ENCODE measurements around the gene ZIC1. TPM values are rescaled to one million over a fixed set of nuclear protein-coding genes. Genes with fewer than 3 reads are reported as not detected.

The ZIC1 gene
- total RNA-seq, 2 donors from 2014 or later = not detected

DNA sequence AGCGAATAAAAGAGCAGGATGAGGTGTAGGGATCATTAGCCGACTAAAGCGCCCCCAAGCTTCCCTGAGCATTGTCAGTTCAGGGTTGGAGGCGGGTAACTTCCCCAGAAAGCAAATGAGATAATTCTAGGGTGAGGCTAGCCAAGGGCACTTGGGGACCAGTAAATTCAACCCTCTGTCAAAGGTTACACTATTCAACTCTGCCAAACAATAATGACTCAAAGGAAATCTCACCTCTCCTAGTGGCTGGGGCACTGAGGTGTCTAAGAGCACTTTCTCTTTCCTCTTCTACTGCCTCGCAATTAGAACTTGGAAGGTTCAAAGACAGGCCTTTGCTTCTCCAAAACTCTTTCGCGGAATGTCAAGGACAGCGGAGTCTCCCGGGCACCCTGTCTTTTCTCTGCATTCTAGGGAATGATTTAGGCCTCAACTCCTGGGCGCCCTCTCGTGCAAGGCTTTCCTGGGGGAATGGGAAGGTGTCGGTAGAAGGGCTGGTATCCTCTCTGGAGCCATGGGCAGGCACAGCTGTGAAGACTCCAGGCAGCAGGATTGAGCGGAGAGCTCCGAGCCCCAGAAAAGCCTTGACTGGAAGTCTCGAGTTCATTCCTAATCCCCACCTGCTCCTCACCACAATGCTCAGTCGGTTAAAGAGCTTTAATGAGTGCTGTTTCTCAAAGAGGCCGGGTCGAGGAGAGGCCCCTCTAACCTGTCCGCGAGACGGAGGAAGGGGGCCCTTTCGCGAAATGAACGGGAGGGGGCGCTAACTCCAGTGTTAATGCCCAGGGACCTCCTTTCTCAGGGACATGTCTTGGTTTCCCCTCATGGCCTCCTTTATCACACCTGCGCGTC is 24.7 kb upstream of the ZIC1 start:
- DNase-seq (no peak), ATAC-seq (no peak)
- TF ChIP-seq CTCF (IDR thresholded peaks at IDR 0.05) = no peak
- TF ChIP-seq POLR2A (IDR thresholded peaks at IDR 0.05) = no peak
- no peak overlapping the region for H3K27ac ChIP-seq
- no peak overlapping the region for H3K4me3 ChIP-seq
- no peaks in the 10 kb centered on the region for H3K9me3 ChIP-seq
- H3K4me1 ChIP-seq = no peaks in the 10 kb centered on the region
- WGBS, 2 donors = 7 to 17% methylated on average over 24 to 27 of the region's 27 CpGs
- H3K36me3 ChIP-seq (replicated peaks in 1 of 2; ENCODE audit: insufficient read depth in 1 of 2, low read depth in 2 of 2) = no peaks in the 10 kb centered on the region
- H3K27me3 ChIP-seq = peaks cover 0 to 47% of the 10 kb centered on the region in 2 donors
- intact Hi-C loops (cut with DNase I) = no loop called here

GRCh38 chr3:147385059-147386012 is 23.8 kb upstream of the ZIC1 start:
- H3K9me3 ChIP-seq = no peaks in the 10 kb centered on the region
- peaks cover 0 to 48% of the 10 kb centered on the region in 2 donors for H3K27me3 ChIP-seq
- DNase-seq (no peak), ATAC-seq (no peak)
- H3K4me3 ChIP-seq = no peak overlapping the region
- intact Hi-C loops (cut with DNase I) = no loop called here
- H3K36me3 ChIP-seq (replicated peaks in 1 of 2; ENCODE audit: insufficient read depth in 1 of 2, low read depth in 2 of 2) = no peaks in the 10 kb centered on the region
- no peak overlapping the region for H3K27ac ChIP-seq
- WGBS, 2 donors = 8 to 19% methylated on average over 23 of the region's 23 CpGs
- no peaks in the 10 kb centered on the region for H3K4me1 ChIP-seq
- no peak for TF ChIP-seq POLR2A (IDR thresholded peaks at IDR 0.05)
- no peak for TF ChIP-seq CTCF (IDR thresholded peaks at IDR 0.05)

- H3K27me3 ChIP-seq = peaks cover 0 to 58% of the 10 kb centered on the region in 2 donors
- no peak overlapping the region for H3K4me3 ChIP-seq
- no peaks in the 10 kb centered on the region for H3K36me3 ChIP-seq (replicated peaks in 1 of 2; ENCODE audit: insufficient read depth in 1 of 2, low read depth in 2 of 2)
- intact Hi-C loops (cut with DNase I) = no loop called here
- no peak overlapping the region for H3K27ac ChIP-seq
- ATAC-seq (no peak), DNase-seq (no peak)
- H3K9me3 ChIP-seq = no peaks in the 10 kb centered on the region
- WGBS, 2 donors = 4 to 5% methylated on average over 10 of the region's 10 CpGs
- TF ChIP-seq CTCF (IDR thresholded peaks at IDR 0.05) (no peak), POLR2A (IDR thresholded peaks at IDR 0.05) (no peak)
- H3K4me1 ChIP-seq = peaks cover 16% of the 10 kb centered on the region
Observed at GRCh38 chr3:147387291-147387884, 21.8 kb upstream of the ZIC1 start.

DNA sequence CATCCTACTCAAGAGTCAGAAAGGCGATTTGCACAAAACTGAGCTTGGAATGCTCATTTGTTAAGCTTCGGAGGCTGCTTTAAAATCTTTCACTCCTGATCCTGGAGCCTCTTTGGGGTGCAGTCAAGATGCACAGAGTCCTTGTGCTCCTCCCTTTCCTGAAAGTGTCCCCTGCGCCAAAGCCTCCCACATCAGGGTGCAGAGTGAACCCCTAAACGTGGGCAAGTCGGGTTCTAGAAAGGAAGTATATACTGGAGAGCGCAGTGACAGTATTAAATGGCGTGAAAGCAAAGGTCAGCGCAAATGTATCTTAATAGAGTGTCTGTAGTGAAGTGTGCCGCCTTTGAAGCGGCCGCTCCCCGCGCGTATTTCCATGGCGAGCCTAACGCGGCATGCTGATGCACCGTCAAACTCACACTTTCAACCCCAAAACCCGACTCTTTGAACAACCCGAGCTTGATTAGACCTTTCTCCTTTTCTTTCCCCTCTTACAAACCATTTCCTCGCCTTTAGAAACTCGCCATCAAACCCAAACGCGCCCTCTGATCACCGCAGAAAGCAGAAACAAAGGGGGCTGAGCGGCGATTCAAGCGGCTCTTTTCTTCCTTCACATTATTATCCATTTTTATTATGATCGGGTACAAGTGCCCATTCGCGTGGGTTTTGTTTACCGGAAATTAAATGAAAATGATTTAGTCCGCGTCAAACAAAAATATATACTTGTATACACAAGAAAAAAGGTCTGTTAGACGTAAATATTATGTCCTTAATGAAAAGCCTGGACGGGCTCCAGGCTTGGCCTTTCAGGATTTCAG is 21.1 kb upstream of the ZIC1 start:
- no peak for DNase-seq
- H3K36me3 ChIP-seq (replicated peaks in 1 of 2; ENCODE audit: insufficient read depth in 1 of 2, low read depth in 2 of 2) = no peaks in the 10 kb centered on the region
- H3K27ac ChIP-seq = no peak overlapping the region
- peaks cover 23% of the 10 kb centered on the region for H3K4me1 ChIP-seq
- no peak for ATAC-seq
- WGBS, 2 donors = 5 to 6% methylated on average over 36 of the region's 36 CpGs
- H3K4me3 ChIP-seq = no peak overlapping the region
- peaks cover 0 to 64% of the 10 kb centered on the region in 2 donors for H3K27me3 ChIP-seq
- no peaks in the 10 kb centered on the region for H3K9me3 ChIP-seq
- intact Hi-C loops (cut with DNase I) = no loop called here
- TF ChIP-seq POLR2A (IDR thresholded peaks at IDR 0.05) (no peak), CTCF (IDR thresholded peaks at IDR 0.05) (no peak)
